ENCODE results near the gene PLEKHG1. TPM values are rescaled to one million over a fixed set of nuclear protein-coding genes. Genes with fewer than 3 reads are reported as not detected.

The PLEKHG1 gene
- total RNA-seq, 1 donor, result 1.7 TPM

GRCh38 chr6:150631283-150631983 lies 31.7 kb downstream of the PLEKHG1 start:
- DNase-seq (ENCODE audit: low read depth), result no peak
- H3K4me3 ChIP-seq (ENCODE audit: low read depth, low read length), result no peak overlapping the region
- TF ChIP-seq CTCF (IDR thresholded peaks at IDR 0.05; ENCODE audit: insufficient read depth, low read depth, low read length), result no peak

- H3K4me3 ChIP-seq (ENCODE audit: low read depth, low read length), result no peak overlapping the region
- peak; percentile 69 for DNase-seq (ENCODE audit: low read depth)
- TF ChIP-seq CTCF (IDR thresholded peaks at IDR 0.05; ENCODE audit: insufficient read depth, low read depth, low read length), result no peak
These were observed 32.4 kb downstream of the PLEKHG1 start for GRCh38 chr6:150631984-150632642.

- no peak for TF ChIP-seq CTCF (IDR thresholded peaks at IDR 0.05; ENCODE audit: insufficient read depth, low read depth, low read length)
- DNase-seq (ENCODE audit: low read depth), result peak; percentile 36
- H3K4me3 ChIP-seq (ENCODE audit: low read depth, low read length), result no peak overlapping the region
These were observed 33.2 kb downstream of the PLEKHG1 start for GRCh38 chr6:150632785-150633485.

- TF ChIP-seq CTCF (IDR thresholded peaks at IDR 0.05; ENCODE audit: insufficient read depth, low read depth, low read length), result no peak
- no peak for DNase-seq (ENCODE audit: low read depth)
- no peak overlapping the region for H3K4me3 ChIP-seq (ENCODE audit: low read depth, low read length)
These were observed 33.8 kb downstream of the PLEKHG1 start for GRCh38 chr6:150633486-150633834.

- TF ChIP-seq CTCF (IDR thresholded peaks at IDR 0.05; ENCODE audit: insufficient read depth, low read depth, low read length), result no peak
- H3K4me3 ChIP-seq (ENCODE audit: low read depth, low read length), result no peak overlapping the region
- DNase-seq (ENCODE audit: low read depth), result peak; percentile 30
These were observed 34.7 kb downstream of the PLEKHG1 start for GRCh38 chr6:150634176-150634963.

- DNase-seq (ENCODE audit: low read depth), result no peak
- TF ChIP-seq CTCF (IDR thresholded peaks at IDR 0.05; ENCODE audit: insufficient read depth, low read depth, low read length), result no peak
- H3K4me3 ChIP-seq (ENCODE audit: low read depth, low read length), result no peak overlapping the region
These were observed 35.2 kb downstream of the PLEKHG1 start for GRCh38 chr6:150634964-150635292.
